A673 (cell line): ENCODE data around the gene CTXND1.

Source experiments
- EZH2 ChIP-seq: fragments of 200-600 bp; sonication (generic); IDR thresholded peaks from 2 replicates; pipeline ENCODE4 v1.6.1; 2017; ENCODE audit warnings: borderline replicate concordance, low read depth, mild to moderate bottlenecking, mixed read lengths, antibody characterized with exemption, low read length; ENCODE audit not compliant: poor library complexity, severe bottlenecking
- TF ChIP-seq, protein P1 (sequence below): fragments of 300-800, 200-600 bp; sonication (generic); conservative IDR thresholded peaks from 2 replicates; pipeline ENCODE4 v1.5.1; 2017; ENCODE audit warnings: low read depth, mild to moderate bottlenecking, antibody characterized with exemption, low read length, moderate library complexity, mixed read lengths

DNA sequence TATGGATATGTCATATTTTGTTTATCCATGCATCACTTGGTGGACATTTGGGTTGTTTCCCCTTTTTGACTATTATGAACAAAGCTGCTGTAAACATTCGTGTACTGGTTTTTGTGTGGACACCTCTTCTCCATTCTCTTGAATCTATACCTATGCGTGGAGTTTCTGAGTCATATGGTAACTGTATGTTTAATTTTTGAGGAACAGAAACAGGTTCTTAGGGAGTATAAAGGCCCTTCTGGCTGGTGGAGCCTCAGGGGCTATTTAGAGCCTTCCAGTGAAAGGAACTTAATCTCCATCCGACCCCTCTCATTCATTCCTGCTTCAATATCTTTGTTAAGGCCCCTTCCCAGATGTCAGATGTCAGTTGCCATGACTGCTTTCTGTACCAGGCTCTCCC, 14.1 kb upstream of the CTXND1 start:
- TF ChIP-seq, protein P1, sequence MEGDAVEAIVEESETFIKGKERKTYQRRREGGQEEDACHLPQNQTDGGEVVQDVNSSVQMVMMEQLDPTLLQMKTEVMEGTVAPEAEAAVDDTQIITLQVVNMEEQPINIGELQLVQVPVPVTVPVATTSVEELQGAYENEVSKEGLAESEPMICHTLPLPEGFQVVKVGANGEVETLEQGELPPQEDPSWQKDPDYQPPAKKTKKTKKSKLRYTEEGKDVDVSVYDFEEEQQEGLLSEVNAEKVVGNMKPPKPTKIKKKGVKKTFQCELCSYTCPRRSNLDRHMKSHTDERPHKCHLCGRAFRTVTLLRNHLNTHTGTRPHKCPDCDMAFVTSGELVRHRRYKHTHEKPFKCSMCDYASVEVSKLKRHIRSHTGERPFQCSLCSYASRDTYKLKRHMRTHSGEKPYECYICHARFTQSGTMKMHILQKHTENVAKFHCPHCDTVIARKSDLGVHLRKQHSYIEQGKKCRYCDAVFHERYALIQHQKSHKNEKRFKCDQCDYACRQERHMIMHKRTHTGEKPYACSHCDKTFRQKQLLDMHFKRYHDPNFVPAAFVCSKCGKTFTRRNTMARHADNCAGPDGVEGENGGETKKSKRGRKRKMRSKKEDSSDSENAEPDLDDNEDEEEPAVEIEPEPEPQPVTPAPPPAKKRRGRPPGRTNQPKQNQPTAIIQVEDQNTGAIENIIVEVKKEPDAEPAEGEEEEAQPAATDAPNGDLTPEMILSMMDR = no peak
- no peak for TF ChIP-seq EZH2
